ENCODE measurements around the gene SLC25A41. TPM values are rescaled to one million over a fixed set of nuclear protein-coding genes. Genes with fewer than 3 reads are reported as not detected.

The SLC25A41 gene
- total and polyA plus RNA-seq, 11 donors = 0.17 to 1.4 (median 0.50) TPM; not detected in 2

DNA sequence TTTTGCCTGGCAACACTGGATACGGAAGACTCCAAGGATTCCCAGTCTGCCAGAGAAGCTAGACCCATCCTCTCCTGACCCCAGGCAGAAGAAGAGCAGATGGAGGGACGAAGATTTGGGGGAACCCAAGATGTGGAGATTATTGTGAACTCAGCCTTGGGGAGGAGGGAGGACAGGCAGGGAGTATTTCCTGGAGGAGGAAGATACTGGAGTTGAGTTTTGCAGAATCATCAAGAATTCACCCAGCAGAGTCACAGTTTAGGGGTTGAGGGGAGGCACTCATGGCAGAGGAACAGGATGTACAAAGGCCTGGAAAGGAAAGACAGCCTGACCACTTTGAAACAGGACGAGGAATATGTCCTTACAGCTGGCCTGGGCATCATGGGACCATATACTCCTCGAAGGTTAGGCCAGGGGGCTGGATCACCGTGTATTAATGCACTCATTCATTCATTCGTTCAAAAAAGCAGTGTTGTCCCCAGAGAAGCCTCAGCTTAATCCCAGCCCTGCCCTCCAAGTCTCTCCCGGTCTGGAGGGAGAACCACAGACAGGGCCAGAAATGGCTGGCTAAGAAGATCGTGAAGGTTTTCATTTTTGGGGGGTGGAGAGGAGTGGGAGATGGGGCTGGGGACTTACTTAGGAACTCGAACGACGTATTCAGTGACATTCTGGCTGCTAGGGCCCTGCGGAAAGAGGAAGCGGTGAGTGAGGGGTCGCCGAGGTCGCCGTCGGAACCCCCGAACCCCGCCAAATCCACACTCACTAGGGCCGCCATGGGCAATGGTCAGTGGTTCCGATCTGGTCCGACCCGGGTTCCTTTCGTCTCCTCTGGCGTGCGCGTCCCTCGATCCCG lies 41.1 kb downstream of the SLC25A41 start:
- peak overlapping the region; percentile 60 to 99 (median 81) for H3K4me3 ChIP-seq
- intact Hi-C loops (cut with DNase I) = loop anchor here in 6 of 10 donors (1.0 to 5.0 kb wide), 6 partner anchors 19 to 1925 kb away; partner anchors contain the start of genes ALKBH7 (in 2 of the 6), CLPP (in 1 of the 6) and KHSRP (in 1 of the 6)
- peaks cover 0 to 17% (median 10%) of the 10 kb centered on the region in 12 donors for H3K4me1 ChIP-seq
- peak in 1 of 4 donors; percentile 5 for ATAC-seq
- H3K27ac ChIP-seq = peak overlapping the region; percentile 87 to 98 (median 94)
- H3K27me3 ChIP-seq = no peaks in the 10 kb centered on the region
- WGBS, 4 donors = 7 to 10% (median 8%) methylated on average over 28 to 30 of the region's 30 CpGs
- peaks cover 0 to 44% (median 36%) of the 10 kb centered on the region in 9 donors for H3K36me3 ChIP-seq
- no peak for DNase-seq
- no peaks in the 10 kb centered on the region for H3K9me3 ChIP-seq
- TF ChIP-seq, protein P1, sequence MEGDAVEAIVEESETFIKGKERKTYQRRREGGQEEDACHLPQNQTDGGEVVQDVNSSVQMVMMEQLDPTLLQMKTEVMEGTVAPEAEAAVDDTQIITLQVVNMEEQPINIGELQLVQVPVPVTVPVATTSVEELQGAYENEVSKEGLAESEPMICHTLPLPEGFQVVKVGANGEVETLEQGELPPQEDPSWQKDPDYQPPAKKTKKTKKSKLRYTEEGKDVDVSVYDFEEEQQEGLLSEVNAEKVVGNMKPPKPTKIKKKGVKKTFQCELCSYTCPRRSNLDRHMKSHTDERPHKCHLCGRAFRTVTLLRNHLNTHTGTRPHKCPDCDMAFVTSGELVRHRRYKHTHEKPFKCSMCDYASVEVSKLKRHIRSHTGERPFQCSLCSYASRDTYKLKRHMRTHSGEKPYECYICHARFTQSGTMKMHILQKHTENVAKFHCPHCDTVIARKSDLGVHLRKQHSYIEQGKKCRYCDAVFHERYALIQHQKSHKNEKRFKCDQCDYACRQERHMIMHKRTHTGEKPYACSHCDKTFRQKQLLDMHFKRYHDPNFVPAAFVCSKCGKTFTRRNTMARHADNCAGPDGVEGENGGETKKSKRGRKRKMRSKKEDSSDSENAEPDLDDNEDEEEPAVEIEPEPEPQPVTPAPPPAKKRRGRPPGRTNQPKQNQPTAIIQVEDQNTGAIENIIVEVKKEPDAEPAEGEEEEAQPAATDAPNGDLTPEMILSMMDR (IDR thresholded peaks at IDR 0.05) = no peak
- TF ChIP-seq POLR2A (IDR thresholded peaks at IDR 0.05) = no peak

DNA sequence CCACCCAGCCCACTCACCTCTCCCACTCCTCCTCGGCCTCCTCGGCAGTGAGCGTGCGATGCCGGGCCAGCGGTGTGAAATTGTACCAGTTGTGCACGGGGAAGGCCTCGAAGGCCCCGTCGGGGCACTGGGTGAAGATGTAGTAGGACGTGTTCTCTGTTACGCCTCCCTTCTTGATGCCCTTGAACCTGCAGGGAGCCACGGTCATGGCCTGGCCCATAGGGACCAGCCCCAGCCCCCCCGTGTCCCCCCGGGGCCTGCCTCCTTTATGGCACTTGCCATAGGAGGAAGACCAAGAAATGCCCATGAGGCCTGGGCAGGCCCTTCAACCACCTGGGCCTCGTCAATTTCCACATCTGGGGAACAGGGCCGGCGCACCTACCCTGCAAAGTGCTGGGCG lies 46.2 kb downstream of the SLC25A41 start:
- ATAC-seq (no peak), DNase-seq (no peak)
- H3K4me1 ChIP-seq = peaks cover 0 to 10% (median 5%) of the 10 kb centered on the region in 12 donors
- no peaks in the 10 kb centered on the region for H3K27me3 ChIP-seq
- H3K36me3 ChIP-seq = peaks cover 0 to 94% (median 81%) of the 10 kb centered on the region in 9 donors
- H3K9me3 ChIP-seq = no peaks in the 10 kb centered on the region
- H3K4me3 ChIP-seq = no peak overlapping the region
- WGBS, 4 donors = 92 to 97% (median 96%) methylated on average over 13 to 19 of the region's 19 CpGs
- intact Hi-C loops (cut with DNase I) = no loop called here
- TF ChIP-seq, protein P1 (IDR thresholded peaks at IDR 0.05) = no peak
- TF ChIP-seq POLR2A (IDR thresholded peaks at IDR 0.05) = no peak
- H3K27ac ChIP-seq = no peak overlapping the region

DNA sequence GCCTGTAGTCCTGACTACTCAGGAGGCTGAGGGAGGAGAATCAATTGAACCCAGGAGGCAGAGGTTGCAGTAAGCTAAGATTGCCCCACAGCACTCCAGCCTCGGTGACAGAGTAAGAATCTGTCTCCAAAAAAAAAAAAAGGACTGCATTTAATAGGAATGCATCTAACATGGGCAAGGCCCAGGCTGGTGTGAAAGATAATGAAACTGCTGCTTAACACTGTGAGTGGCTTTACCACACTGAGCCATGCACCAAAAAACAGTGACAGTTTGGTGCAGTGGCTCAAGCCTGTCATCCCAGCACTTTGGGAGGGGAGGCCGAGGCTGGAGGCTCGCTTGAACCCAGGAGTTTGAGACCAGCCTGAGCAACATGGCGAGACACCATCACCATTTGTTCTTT lies 49.2 kb downstream of the SLC25A41 start:
- Histone ChIP-seq H3K36me3 (peaks cover 3 to 100% (median 97%) of the 10 kb centered on the region in 9 donors), H3K27me3 (no peaks in the 10 kb centered on the region), H3K4me1 (no peaks in the 10 kb centered on the region), H3K4me3 (no peak overlapping the region), H3K27ac (no peak overlapping the region), H3K9me3 (peaks cover 0 to 7% (median 0%) of the 10 kb centered on the region in 12 donors)
- intact Hi-C loops (cut with DNase I) = no loop called here
- no peak for ATAC-seq
- WGBS, 4 donors = 93 to 95% (median 95%) methylated on average over 4 of the region's 4 CpGs
- DNase-seq = no peak
- TF ChIP-seq POLR2A (IDR thresholded peaks at IDR 0.05) = no peak
- TF ChIP-seq, protein P1 (IDR thresholded peaks at IDR 0.05) = no peak

DNA sequence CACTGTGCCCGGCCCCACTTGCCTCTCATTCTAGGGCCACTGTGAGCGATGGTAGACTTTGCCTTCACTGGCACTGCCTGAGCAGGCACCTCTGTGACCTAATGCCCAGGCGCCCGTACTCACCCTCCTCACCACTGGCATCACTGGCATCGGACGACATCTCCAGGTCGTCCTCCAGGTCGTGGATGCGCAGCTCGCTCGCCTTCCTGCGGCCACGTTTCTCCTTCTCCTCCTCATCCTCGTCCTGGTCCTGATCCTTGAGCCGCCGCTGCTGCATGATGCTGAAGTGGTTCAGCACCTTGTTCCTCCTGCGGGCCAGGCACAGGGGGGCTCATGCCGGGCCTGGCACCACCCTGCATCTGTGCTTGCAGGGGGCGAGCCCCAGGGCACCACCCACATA lies 50.4 kb downstream of the SLC25A41 start:
- Histone ChIP-seq H3K9me3 (peaks cover 0 to 7% (median 0%) of the 10 kb centered on the region in 12 donors), H3K27me3 (no peaks in the 10 kb centered on the region), H3K36me3 (peaks cover 3 to 100% (median 90%) of the 10 kb centered on the region in 9 donors), H3K27ac (no peak overlapping the region), H3K4me3 (no peak overlapping the region), H3K4me1 (no peaks in the 10 kb centered on the region)
- no peak for TF ChIP-seq POLR2A (IDR thresholded peaks at IDR 0.05)
- TF ChIP-seq, protein P1 (IDR thresholded peaks at IDR 0.05) = no peak
- intact Hi-C loops (cut with DNase I) = no loop called here
- no peak for DNase-seq
- ATAC-seq = no peak
- 91 to 97% (median 94%) methylated on average over 16 to 19 of the region's 19 CpGs for WGBS, 4 donors
